Measurements from ENCODE around the gene ARID3A. TPM values are rescaled to one million over a fixed set of nuclear protein-coding genes. Genes with fewer than 3 reads are reported as not detected.

The ARID3A gene
- total and polyA plus RNA-seq, 2 of the 4 experiments (the other 2 are of a cell fraction), result 16.0 to 23.1 TPM

- POLR2A ChIA-PET (ENCODE audit: unreplicated experiment), result no interaction called here
- no peak overlapping the region for H3K56ac ChIP-seq (ENCODE audit: extremely low read depth, insufficient read depth, low read length)
Observed at GRCh38 chr19:906480-906879, 19.4 kb upstream of the ARID3A start.

More at GRCh38 chr19:906480-906879, 19.4 kb upstream of the ARID3A start:
- Histone ChIP-seq H3K36me3 (ENCODE audit: control insufficient read depth, insufficient read depth, low read length) (peaks cover 10% of the 10 kb centered on the region), H3K18ac (ENCODE audit: low read depth, low read length) (no peak overlapping the region), H2BK15ac (ENCODE audit: low read depth, low read length) (no peak overlapping the region), H3K4me3 (ENCODE audit: insufficient read depth, low read depth, low read length) (no peak overlapping the region), H3K14ac (replicated peaks; ENCODE audit: low read depth, low read length) (no peak overlapping the region), H2BK120ac (ENCODE audit: low read depth, low read length) (no peak overlapping the region), H2BK20ac (ENCODE audit: low read depth, low read length) (no peak overlapping the region), H3K27ac (ENCODE audit: insufficient read depth, low read length) (no peak overlapping the region), H2AK5ac (ENCODE audit: low read depth, low read length) (no peak overlapping the region), H3K27me3 (ENCODE audit: control insufficient read depth, insufficient read depth, low read length) (no peaks in the 10 kb centered on the region), H3K9me3 (ENCODE audit: control insufficient read depth, insufficient read depth, low read length) (no peaks in the 10 kb centered on the region), H2AK9ac (replicated peaks; ENCODE audit: low read depth, low read length, poor library complexity) (no peak overlapping the region), H2AFZ (replicated peaks; ENCODE audit: low read length, poor library complexity) (no peak overlapping the region), H3K79me1 (ENCODE audit: low read depth in 1 of 2, low read length in 2 of 2) (peaks cover 14 to 82% of the 10 kb centered on the region in 2 experiments), H4K91ac (ENCODE audit: insufficient read depth, low read depth, low read length) (no peak overlapping the region), H3K4ac (ENCODE audit: low read depth, low read length) (no peak overlapping the region), H3K23ac (ENCODE audit: low read depth, low read length) (no peak overlapping the region), H3K4me2 (ENCODE audit: low read depth, low read length) (no peak overlapping the region), H3K9ac (ENCODE audit: low read depth, low read length) (no peak overlapping the region), H4K8ac (ENCODE audit: low read depth in 2 of 2, low read length in 2 of 2) (no peak overlapping the region), H3K4me1 (ENCODE audit: control insufficient read depth, insufficient read depth, low read length) (peaks cover 5% of the 10 kb centered on the region; the same call in 1 of the 2 replicates), H4K20me1 (ENCODE audit: insufficient read depth, low read length) (peaks cover 80% of the 10 kb centered on the region), H3K9me1 (ENCODE audit: insufficient read depth, low read length) (no peaks in the 10 kb centered on the region), H2BK5ac (ENCODE audit: low read depth, low read length, poor library complexity, severe bottlenecking) (no peak overlapping the region), H4K5ac (ENCODE audit: low read depth, low read length) (no peak overlapping the region)
- in situ Hi-C loops (cut with MboI; ENCODE audit: low sequenced_read_pairs), result no loop called here
- dilution Hi-C loops (cut with HindIII; ENCODE audit: low sequenced_read_pairs, unreplicated experiment), result no loop called here
- DNase-seq (no peak), ATAC-seq (ENCODE audit: low read depth) (no peak)
- TF ChIP-seq USF2 (IDR thresholded peaks at IDR 0.05; ENCODE audit: low read depth, low read length) (no peak), BHLHE40 (IDR thresholded peaks at IDR 0.05; ENCODE audit: low read depth, low read length) (no peak), CEBPB (IDR thresholded peaks at IDR 0.05; ENCODE audit: low read depth, low read length) (no peak), POLR2A (IDR thresholded peaks at IDR 0.05; ENCODE audit: low read depth, low read length) (no peak), RFX5 (IDR thresholded peaks at IDR 0.05; ENCODE audit: low read depth, low read length) (no peak), FOS (IDR thresholded peaks at IDR 0.05; ENCODE audit: low read depth, low read length) (no peak), RAD21 (IDR thresholded peaks at IDR 0.05; ENCODE audit: low read length) (no peak), CHD1 (IDR thresholded peaks at IDR 0.05; ENCODE audit: low read depth, low read length) (no peak), MXI1 (IDR thresholded peaks at IDR 0.05; ENCODE audit: borderline replicate concordance, low read depth, low read length) (no peak), MAZ (IDR thresholded peaks at IDR 0.05; ENCODE audit: borderline replicate concordance, low read depth, low read length) (no peak), ELK1 (IDR thresholded peaks at IDR 0.05; ENCODE audit: borderline replicate concordance, low read depth, low read length) (no peak), SMC3 (IDR thresholded peaks at IDR 0.05; ENCODE audit: low read depth, low read length) (no peak), CTCF (conservative IDR thresholded peaks at IDR 0.05; ENCODE audit: low read depth, low read length) (no peak), NFE2L2 (IDR thresholded peaks at IDR 0.05; ENCODE audit: low read depth, low read length) (no peak), RCOR1 (IDR thresholded peaks at IDR 0.05; ENCODE audit: insufficient replicate concordance, low read length) (no peak), MAFK (IDR thresholded peaks at IDR 0.05; ENCODE audit: low read depth, low read length) (no peak)
- no TSS peak for BruUV-seq (replicated peaks)
- WGBS, 2 experiments (ENCODE audit: extremely low coverage in 2 of 2, insufficient read length in 1 of 2), result no CpG with 5 or more reads among the region's 7 CpGs
- CTCF ChIA-PET, result no interaction called here
- intact Hi-C loops (cut with micrococcal nuclease), result no loop called here

Measured in IMR-90 (cell line).